Heart left ventricle (tissue), 16 donors: ENCODE data around the gene PDZD7. TPM values are rescaled to one million over a fixed set of nuclear protein-coding genes. Genes with fewer than 3 reads are reported as not detected.

Source experiments
- ATAC-seq, 4 donors: fragments of 200-7000 bp; cut with Tn5 transposase; one replicate each; pipeline ENCODE4 v1.9.1; 2020 to 2022; ENCODE audit warnings: moderate library complexity in 4 of 4, mild to moderate bottlenecking in 3 of 4, moderate number of reproducible peaks in 1 of 4
- DNase-seq, 5 donors: peaks; one replicate each; pipeline ENCODE4 v3.0.0-alpha.2; 2020
- H3K27ac ChIP-seq, 12 donors: fragments of 200-600 bp; sonication (generic) in 4 of 12; one replicate each; pipeline versions ENCODE4 v1.5.0 to v1.8.0; 2016 to 2022; ENCODE audit warnings: mild to moderate bottlenecking in 2 of 12
- H3K27me3 ChIP-seq, 9 donors: fragments of 200-600 bp; sonication (generic) in 2 of 9; one replicate each; pipeline versions ENCODE4 v1.5.1 to v1.8.0; 2016 to 2022; ENCODE audit warnings: mild to moderate bottlenecking in 3 of 9
- H3K36me3 ChIP-seq, 9 donors: fragments of 200-600 bp; sonication (generic) in 2 of 9; one replicate each; pipeline versions ENCODE4 v1.5.0 to v1.8.0; 2018 to 2022; ENCODE audit warnings: mild to moderate bottlenecking in 2 of 9
- H3K4me1 ChIP-seq, 12 donors: fragments of 200-600 bp; sonication (generic) in 4 of 12; one replicate each; pipeline versions ENCODE4 v1.5.0 to v1.8.0; 2016 to 2022; ENCODE audit warnings: mild to moderate bottlenecking in 3 of 12
- H3K4me3 ChIP-seq, 12 donors: fragments of 200-600 bp; sonication (generic) in 4 of 12; one replicate each; pipeline versions ENCODE4 v1.5.0 to v1.8.0; 2017 to 2022; ENCODE audit warnings: mild to moderate bottlenecking in 9 of 12, moderate library complexity in 4 of 12
- H3K9me3 ChIP-seq, 12 donors: fragments of 200-600 bp; sonication (generic) in 4 of 12; one replicate each; pipeline versions ENCODE4 v1.5.0 to v1.8.0; 2016 to 2022; ENCODE audit warnings: mild to moderate bottlenecking in 1 of 12
- CTCF ChIP-seq, 12 donors: fragments of 200-600 bp; sonication (generic) in 4 of 12; IDR thresholded peaks; one replicate each; pipeline versions ENCODE4 v1.5.0 to v1.8.0; 2018 to 2022; ENCODE audit warnings: antibody characterized with exemption in 12 of 12, mild to moderate bottlenecking in 5 of 12
- POLR2A ChIP-seq, 2 donors: fragments of 450-650 bp; IDR thresholded peaks; one replicate each; pipeline ENCODE4 v1.6.1; 2017; ENCODE audit warnings: antibody characterized with exemption in 2 of 2, mild to moderate bottlenecking in 2 of 2, moderate library complexity in 2 of 2
- WGBS, 4 donors: extraction: QIAGEN DNeasy Blood & Tissue Kit in 2 of 4; methylation state at CpG; one replicate each; pipeline versions ENCODE4 v1.1.5 to v1.1.7; 2013 to 2018; 5-methylcytosine and 5-hydroxymethylcytosine counted together
- intact Hi-C, 10 donors: fragments of 100-400 bp; cut with DNase I; formaldehyde crosslinking; loops; one replicate each; pipeline versions ENCODE4 v1.11.1 to v1.14.2; 2022
- polyA plus RNA-seq, 2 donors: library from polyadenylated mRNA; stranded (reverse); fragments of 200-250 nt; gene quantifications; one replicate each; pipeline ENCODE4 v1.2.3, GENCODE V29; 2013
- total RNA-seq, 9 donors: library from RNA; depleted of rRNA in 2 of 9; stranded (reverse); fragments of >200 nt in 2 of 9; fragmentation: NEBNext Ultra II Directional in 3 of 9; extraction: Animal tissue kit (Norgen Biotek cat#: 25700) in 3 of 9; gene quantifications; one replicate each; pipeline versions ENCODE4 v1.1.0 to v1.2.4, GENCODE V29; 2016 to 2023
- donor health status: ischemic (EF 13 %, LVEDD 7.1; RV severe dilation, severe dysfunction).
- donor health status: healthy with polysubstance abuse.
- donor health status: DM: no; HTN: yes; CAD: no.
- donor health status: DM: no; HTN: no; CAD: no.
- donor health status: ischemic (EF 25% LVEDD 6.9; RV normal size, moderate dysfunction).
- donor health status: ischemic (EF 25% LVEDD 5.7; RV mildly dilated, moderate dysfunction).
- donor health status: healthy.
- donor health status: DM: yes; HTN: yes; CAD: no.
- donor health status: ischemic (EF 35%, LVEDD 5.7; RV mildly dilated, moderate dysfunction).
- donor health status: nonischemic (EF 11% LVEDD 7.7; RV severe dilation, severe dysfunction).
- donor health status: DM: yes; HTN: yes; CAD: no.
- donor health status: PGD.
- donor health status: ischemic (EF 29% LVEDD 5.4; RV normal size, mild dysfunction).
- donor health status: nonischemic (EF 23%, LVEDD 6.1; RV moderate dilation, normal function).

The PDZD7 gene
- total and polyA plus RNA-seq, 11 donors = 0.09 to 0.97 (median 0.30) TPM; not detected in 1

GRCh38 chr10:101070098-101070497, 39.2 kb upstream of the PDZD7 start:
- Histone ChIP-seq H3K36me3 (no peaks in the 10 kb centered on the region), H3K4me1 (peaks cover 0 to 57% (median 20%) of the 10 kb centered on the region in 12 donors), H3K4me3 (no peak overlapping the region), H3K9me3 (no peaks in the 10 kb centered on the region), H3K27me3 (peaks cover 0 to 39% (median 27%) of the 10 kb centered on the region in 9 donors), H3K27ac (no peak overlapping the region)
- no peak for ATAC-seq
- intact Hi-C loops = no loop called here
- no peak for DNase-seq
- no peak for TF ChIP-seq CTCF (IDR thresholded peaks at IDR 0.05)
- no peak for TF ChIP-seq POLR2A (IDR thresholded peaks at IDR 0.05)
- 88 to 95% (median 90%) methylated on average over 3 of the region's 3 CpGs for WGBS, 4 donors

- Histone ChIP-seq H3K27me3 (peaks cover 0 to 34% (median 20%) of the 10 kb centered on the region in 9 donors), H3K9me3 (no peaks in the 10 kb centered on the region), H3K36me3 (no peaks in the 10 kb centered on the region), H3K27ac (no peak overlapping the region), H3K4me1 (peaks cover 0 to 58% (median 22%) of the 10 kb centered on the region in 12 donors), H3K4me3 (no peak overlapping the region)
- no peak for TF ChIP-seq CTCF (IDR thresholded peaks at IDR 0.05)
- 83 to 89% (median 87%) methylated on average over 5 of the region's 5 CpGs for WGBS, 4 donors
- DNase-seq = no peak
- intact Hi-C loops = loop anchor here in 3 of 10 donors (5.0 to 10.0 kb wide), 3 partner anchors 37 to 75 kb away; partner anchors contain the start of genes LZTS2 (in 2 of the 3), PDZD7 (in 1 of the 3) and SFXN3 (in 1 of the 3)
- no peak for ATAC-seq
Measured at GRCh38 chr10:101069441-101069840, 38.5 kb upstream of the PDZD7 start.

- DNase-seq (peak; percentile 71 to 75 (median 73)), ATAC-seq (peak in 3 of 4 donors; percentile 36 to 55 (median 52))
- intact Hi-C loops = loop anchor here in 7 of 10 donors (1.0 to 10.0 kb wide), 7 partner anchors 8 to 73 kb away; partner anchors contain the start of genes LZTS2 (in 2 of the 7), PDZD7 (in 1 of the 7) and SFXN3 (in 1 of the 7)
- peak overlapping the region in 11 of 12 donors; percentile 1 to 99 (median 85) for H3K27ac ChIP-seq
- TF ChIP-seq POLR2A (IDR thresholded peaks at IDR 0.05) (no peak), CTCF (IDR thresholded peaks at IDR 0.05) (peak; percentile 86 to 95 (median 92))
- peaks cover 0 to 34% (median 8%) of the 10 kb centered on the region in 9 donors for H3K27me3 ChIP-seq
- no peaks in the 10 kb centered on the region for H3K9me3 ChIP-seq
- 1% methylated on average over 21 to 43 of the region's 43 CpGs for WGBS, 4 donors
- no peaks in the 10 kb centered on the region for H3K36me3 ChIP-seq
- peaks cover 0 to 70% (median 38%) of the 10 kb centered on the region in 12 donors for H3K4me1 ChIP-seq
- peak overlapping the region; percentile 37 to 66 (median 57) for H3K4me3 ChIP-seq
Measured at GRCh38 chr10:101067356-101068083, 36.6 kb upstream of the PDZD7 start.

- WGBS, 4 donors = 1 to 3% (median 2%) methylated on average over 29 to 31 of the region's 31 CpGs
- Histone ChIP-seq H3K9me3 (no peaks in the 10 kb centered on the region), H3K4me3 (peak overlapping the region; percentile 37 to 66 (median 57)), H3K36me3 (no peaks in the 10 kb centered on the region), H3K4me1 (peaks cover 0 to 70% (median 43%) of the 10 kb centered on the region in 12 donors), H3K27me3 (peaks cover 0 to 34% (median 2%) of the 10 kb centered on the region in 9 donors), H3K27ac (peak overlapping the region; percentile 66 to 99 (median 84))
- TF ChIP-seq POLR2A (IDR thresholded peaks at IDR 0.05) (no peak), CTCF (IDR thresholded peaks at IDR 0.05) (peak in 1 of 12 donors; percentile 8)
- ATAC-seq = peak in 2 of 4 donors; percentile 3 to 8
- intact Hi-C loops = loop anchor here in 7 of 10 donors (1.0 to 10.0 kb wide), 6 partner anchors 9 to 72 kb away; partner anchors contain the start of genes LZTS2 (in 2 of the 7), PDZD7 (in 1 of the 7) and SFXN3 (in 1 of the 7)
- DNase-seq = peak in 1 of 5 donors; percentile 38
Measured at GRCh38 chr10:101066896-101067355, 36.0 kb upstream of the PDZD7 start.
